ENCODE results near the gene AGPAT2.

Gene AGPAT2

DNA sequence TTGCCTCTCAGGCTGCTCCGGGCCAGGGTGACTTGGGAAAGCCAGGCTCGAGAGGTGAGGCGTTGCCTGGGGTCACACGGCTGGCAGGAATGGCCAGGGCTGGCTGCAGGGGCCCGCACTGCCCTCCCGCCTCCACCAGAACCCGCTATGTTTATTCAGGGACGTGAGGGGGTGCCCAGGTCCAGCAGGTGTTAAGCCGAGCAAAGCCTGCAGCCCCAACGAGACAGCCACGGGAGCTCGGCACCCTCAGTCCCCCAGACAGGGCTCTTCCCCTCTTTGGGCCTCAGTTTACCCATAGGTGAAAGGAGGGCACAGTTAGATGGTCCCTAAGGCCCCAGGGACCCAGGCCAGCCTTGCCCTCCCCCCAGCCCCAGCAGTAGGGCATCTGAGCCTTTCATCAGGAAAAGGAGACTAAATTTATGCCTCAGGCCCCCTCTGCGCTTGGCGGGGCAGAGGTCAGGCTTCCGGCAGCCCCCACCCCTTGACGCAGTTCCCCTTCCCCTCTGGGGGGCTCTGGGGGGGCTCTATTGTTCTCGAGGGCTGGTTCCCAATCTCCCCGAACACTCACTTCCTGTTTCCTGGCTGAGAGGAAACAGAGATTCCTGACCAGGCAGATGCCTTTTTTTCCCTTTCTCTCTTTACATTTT, 31.6 kb downstream of the AGPAT2 start:
- TF ChIP-seq, protein P1, sequence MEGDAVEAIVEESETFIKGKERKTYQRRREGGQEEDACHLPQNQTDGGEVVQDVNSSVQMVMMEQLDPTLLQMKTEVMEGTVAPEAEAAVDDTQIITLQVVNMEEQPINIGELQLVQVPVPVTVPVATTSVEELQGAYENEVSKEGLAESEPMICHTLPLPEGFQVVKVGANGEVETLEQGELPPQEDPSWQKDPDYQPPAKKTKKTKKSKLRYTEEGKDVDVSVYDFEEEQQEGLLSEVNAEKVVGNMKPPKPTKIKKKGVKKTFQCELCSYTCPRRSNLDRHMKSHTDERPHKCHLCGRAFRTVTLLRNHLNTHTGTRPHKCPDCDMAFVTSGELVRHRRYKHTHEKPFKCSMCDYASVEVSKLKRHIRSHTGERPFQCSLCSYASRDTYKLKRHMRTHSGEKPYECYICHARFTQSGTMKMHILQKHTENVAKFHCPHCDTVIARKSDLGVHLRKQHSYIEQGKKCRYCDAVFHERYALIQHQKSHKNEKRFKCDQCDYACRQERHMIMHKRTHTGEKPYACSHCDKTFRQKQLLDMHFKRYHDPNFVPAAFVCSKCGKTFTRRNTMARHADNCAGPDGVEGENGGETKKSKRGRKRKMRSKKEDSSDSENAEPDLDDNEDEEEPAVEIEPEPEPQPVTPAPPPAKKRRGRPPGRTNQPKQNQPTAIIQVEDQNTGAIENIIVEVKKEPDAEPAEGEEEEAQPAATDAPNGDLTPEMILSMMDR (conservative IDR thresholded peaks at IDR 0.05) = no peak
- H3K27ac ChIP-seq = no peak overlapping the region

DNA sequence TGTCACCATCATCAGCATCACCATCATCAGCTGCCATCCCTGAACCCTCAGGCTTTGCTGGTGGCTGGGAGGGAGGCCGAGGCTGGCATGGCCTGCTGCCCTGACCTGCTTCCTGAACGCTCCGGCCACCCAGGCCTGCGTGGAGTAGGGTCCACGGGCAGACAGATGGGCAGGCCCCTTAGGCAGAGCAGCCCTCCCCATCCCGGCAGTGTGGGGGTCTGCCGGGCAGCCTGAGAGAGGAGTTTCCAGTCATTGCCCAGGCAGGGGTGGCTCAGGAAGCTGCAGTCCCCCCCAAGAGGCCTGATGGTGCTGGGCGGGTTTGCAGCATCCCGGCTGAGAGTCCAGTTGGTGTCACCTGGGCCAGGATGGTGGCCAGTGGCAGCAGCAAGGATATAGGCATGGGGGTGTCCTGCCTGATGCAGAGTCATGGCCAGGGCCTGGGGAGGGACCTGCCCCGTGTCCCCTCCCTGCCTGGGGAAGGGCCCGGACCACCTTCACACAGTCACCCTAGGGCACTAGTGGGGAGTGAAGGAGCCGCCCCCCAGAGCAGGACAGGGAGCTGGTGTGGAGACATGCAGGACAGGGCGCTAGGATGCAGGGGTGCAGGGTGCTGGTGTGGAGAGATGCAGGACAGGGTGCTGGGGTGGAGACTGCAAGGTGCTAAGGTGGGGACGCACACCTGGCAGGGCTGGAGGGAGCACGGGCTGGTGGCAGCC, 32.3 kb downstream of the AGPAT2 start:
- no peak overlapping the region for H3K27ac ChIP-seq
- no peak for TF ChIP-seq ZFX (IDR thresholded peaks at IDR 0.05)
- TF ChIP-seq, protein P1 (conservative IDR thresholded peaks at IDR 0.05) = no peak

DNA sequence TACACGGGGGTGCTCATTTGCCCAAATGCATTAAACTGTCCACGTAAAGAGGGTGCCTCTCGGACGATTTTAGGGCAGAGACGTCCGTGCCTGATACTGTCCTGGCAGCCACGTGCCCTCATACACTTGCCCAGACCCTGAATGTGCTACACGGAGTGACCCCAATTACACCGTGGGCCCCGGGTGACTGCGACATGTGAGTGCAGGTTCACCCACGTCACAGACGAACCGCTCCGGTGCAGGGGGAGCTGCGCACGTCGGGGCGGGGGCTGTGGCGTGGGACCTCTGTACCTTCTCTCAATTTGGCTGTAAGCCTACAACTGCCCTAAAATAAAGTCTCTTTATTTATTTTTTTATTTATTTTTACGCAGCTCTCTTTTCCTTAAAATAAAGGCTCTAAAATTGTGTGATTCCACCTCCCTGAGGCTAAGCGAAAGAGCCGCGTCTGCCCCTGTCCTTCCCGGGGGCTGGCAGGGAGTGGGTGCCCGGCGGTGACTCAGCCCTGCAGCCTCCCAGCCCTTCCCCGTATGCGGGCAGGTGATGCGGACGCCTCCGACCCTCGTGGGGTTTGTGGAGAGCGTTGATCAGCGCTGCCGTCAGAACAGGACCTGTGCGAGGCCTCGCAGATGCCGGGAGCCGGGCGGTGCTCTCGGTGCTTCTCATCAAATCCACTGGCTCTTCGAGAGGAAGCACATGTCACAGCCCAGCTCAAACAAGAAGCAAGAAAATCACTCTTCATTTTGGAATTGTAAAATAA, 33.8 kb downstream of the AGPAT2 start:
- TF ChIP-seq ZFX (IDR thresholded peaks at IDR 0.05) = no peak
- TF ChIP-seq, protein P1 (conservative IDR thresholded peaks at IDR 0.05) = no peak
- H3K27ac ChIP-seq = no peak overlapping the region

DNA sequence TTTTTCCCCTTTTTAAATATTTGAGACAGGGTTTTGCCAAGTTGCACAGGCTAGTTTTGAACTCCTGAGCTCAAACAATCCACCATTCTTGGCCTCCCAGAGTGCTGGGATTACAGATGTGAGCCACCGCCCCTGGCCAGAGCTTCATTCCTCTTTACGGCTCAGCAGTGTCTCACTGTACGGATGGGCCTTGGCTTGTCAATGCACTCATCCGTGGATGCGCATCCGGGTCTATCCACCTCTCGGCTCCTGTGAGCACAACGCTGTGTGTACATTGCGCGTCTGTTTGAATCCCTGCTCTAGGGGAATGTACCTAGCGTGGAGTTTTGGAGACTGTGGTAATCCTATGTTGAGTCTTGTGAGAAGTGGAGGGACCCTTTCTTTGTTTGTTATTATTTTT, 35.4 kb downstream of the AGPAT2 start:
- no peak overlapping the region for H3K27ac ChIP-seq
- TF ChIP-seq ZFX (IDR thresholded peaks at IDR 0.05) = no peak
- TF ChIP-seq, protein P1 (conservative IDR thresholded peaks at IDR 0.05) = no peak

DNA sequence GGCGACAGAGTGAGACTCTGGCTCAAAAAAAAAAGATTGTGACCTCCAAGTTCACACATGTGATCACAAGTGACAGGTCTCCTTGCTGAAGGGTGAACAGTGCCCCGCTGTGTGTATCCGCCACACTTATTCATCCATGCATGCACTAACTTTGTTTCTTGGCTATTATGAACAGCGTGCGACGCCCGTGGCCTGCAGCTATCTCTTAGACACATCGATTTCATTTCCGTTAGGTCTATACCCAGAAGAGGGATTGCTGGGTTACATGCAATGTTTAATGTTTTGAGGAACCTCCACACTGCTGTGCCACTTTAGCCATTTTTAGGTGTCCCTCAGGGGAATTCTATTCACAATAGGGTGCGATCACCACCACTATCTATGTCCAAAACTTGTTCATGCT, 36.6 kb downstream of the AGPAT2 start:
- no peak for TF ChIP-seq ZFX (IDR thresholded peaks at IDR 0.05)
- TF ChIP-seq, protein P1 (conservative IDR thresholded peaks at IDR 0.05) = no peak
- H3K27ac ChIP-seq = no peak overlapping the region

DNA sequence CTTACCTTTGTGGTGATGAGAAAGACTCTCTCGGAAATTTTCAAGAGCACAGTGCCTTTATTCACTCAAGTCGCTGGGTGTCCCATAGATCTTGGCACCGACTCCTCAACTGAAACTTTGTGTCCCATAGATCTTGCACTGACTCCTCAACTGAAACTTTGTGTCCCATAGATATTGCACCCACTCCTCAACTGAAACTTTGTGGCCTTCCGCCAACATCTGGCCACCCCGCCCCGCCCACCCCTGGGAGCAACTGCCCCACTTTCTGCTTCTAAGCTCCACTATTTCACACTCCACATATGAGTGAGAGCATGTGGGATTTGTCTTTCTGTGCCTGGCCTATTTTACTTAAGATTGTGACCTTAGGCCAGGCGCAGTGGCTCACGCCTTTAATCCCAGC, 37.2 kb downstream of the AGPAT2 start:
- no peak overlapping the region for H3K27ac ChIP-seq
- TF ChIP-seq, protein P1 (conservative IDR thresholded peaks at IDR 0.05) = no peak
- no peak for TF ChIP-seq ZFX (IDR thresholded peaks at IDR 0.05)

DNA sequence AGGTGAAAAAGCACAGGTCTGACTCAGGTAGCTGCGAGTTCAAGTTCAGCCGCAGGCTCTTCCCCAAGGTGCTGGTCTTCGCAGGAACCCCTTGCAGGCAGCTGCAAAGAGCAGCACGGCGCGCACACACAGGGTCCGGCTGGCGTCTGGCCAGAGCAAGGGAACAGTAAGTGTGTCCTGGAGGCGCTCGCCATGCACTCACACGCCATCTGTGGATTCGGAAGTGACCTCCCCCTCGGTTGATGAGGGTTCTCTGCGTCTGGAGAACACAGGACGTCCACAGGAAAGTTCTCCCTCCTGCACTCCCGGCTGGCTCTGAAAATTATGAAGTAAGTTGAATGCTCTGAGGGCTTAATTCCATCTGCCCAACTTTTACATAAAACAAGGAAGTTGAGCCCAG, 38.5 kb downstream of the AGPAT2 start:
- H3K27ac ChIP-seq = no peak overlapping the region
- TF ChIP-seq, protein P1 (conservative IDR thresholded peaks at IDR 0.05) = no peak
- no peak for TF ChIP-seq ZFX (IDR thresholded peaks at IDR 0.05)

Data from C4-2B (cell line).